T-helper 2 cell (primary cell): ENCODE data around the gene MESD.

Experiments
- DNase-seq, 5 experiments: peaks; one replicate each; pipeline versions ENCODE4 v3.0.0 to v3.0.0-alpha.2; 2012 to 2022

The MESD gene

DNA sequence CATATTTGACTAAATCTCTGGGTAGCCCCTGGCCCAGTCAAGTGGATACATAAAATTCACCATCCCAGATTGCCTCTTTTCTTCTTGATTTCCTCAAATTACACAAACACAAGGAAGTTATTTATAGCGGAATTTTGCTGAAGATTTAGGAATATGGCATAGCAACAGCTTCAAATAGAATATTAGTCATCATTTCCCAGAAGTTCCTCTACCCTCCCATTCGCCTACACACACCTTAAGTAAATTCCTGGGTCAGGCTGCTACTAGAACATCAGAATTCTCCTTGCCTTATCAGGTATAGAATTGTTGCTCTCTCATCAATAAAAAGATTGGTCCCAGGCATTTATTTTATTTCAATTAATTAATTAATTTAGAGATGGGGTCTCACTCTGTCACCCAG is 31.6 kb downstream of the MESD start:
- no peak for DNase-seq

DNA sequence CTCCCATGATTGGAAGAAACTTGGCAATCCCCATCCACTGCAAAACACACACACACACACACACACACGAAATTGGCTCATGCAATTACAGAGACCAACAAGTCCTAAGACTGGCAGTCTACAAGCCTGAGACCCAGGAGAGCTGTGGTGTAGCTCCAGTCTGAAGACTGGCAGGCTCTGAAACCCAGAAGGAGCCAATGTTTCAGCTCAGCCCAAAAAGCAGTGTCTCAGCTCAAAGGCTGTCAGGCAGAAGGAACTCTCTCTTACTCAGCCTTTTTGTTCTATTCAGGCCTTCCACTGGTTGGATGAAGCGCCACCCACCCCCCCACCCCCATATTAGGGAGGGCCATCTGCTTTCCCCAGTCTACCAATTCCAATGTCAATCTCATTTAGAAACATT is 32.1 kb downstream of the MESD start:
- DNase-seq: no peak

DNA sequence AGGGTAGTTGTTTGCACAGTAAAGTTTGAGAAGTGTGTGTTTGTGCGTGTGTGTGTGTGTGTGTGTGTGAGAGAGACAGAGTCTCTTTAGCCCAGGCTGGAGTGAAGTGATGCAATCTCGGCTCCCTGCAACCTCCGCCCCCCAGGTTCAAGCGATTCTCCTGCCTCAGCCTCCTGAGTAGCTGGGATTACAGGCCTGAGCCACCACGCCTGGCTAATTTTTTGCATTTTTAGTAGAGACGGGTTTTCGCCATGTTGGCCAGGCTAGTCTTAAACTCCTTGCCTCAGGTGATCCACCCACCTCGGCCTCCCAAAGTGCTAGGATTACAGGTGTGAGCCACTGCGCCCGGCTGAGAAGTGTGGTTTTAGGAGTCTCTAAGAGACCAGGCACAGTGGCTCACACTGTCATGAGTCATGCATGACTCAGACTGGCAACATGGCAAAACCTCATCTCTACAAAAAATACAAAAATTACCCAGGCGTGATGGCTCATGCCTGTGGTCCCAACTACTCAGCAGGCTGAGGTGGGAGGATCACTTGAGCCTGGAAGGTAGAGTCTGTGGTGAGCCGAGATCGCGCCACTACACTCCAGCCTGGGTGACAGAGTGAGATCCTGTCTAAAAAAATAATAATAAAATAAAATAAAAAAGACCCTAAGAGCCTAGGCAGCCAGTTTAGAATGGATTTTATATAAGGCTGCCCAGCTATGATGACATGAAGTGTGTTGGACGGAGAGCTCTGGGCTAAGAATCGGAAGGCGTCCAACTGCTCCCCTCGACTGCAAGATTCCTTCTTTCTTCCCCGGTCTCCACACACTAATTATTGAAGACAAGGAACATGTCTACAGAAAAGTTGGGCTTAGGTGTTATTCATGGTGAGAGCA is 33.8 kb downstream of the MESD start:
- DNase-seq: peak in 2 of 5 experiments; percentile 14 to 71

DNA sequence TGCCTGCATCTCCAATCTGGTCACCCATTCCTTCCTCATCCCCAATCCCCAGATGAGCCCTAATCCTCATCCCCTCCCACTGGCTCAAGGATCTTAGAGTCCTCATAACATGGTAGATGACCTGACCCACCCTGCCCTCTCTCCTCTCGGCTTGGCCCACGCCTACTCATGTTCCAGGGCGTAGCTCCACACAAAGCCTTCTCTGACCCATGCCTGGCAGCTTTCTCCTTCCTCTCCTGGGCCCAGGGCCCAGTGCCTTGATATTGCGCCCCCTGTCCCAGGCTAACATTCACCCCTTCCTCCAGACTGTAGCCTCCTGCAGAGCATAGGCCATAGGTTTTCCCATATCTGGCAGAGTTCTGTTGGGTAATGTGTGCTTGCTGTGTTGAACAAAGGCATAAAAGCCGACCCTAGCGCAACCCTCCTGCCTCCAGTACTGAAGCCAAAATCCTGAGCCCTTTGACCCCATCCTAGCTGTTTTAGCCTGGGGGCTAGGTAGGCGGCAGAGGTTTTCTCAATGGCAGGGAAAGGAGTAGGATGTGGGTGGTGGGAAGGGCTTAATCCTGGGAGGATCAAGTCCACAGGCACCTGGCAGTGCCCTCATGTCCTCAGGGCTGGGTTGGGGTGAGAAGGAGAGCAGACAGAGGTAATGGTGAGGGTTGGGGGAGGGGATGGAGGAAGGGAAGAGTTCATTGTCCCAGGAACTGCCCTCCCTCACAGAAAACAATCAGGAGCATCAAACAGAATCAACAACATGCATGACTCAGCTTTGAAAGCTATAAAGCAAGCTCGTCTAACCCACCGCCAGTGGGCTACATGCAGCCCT is 35.5 kb downstream of the MESD start:
- DNase-seq: no peak

DNA sequence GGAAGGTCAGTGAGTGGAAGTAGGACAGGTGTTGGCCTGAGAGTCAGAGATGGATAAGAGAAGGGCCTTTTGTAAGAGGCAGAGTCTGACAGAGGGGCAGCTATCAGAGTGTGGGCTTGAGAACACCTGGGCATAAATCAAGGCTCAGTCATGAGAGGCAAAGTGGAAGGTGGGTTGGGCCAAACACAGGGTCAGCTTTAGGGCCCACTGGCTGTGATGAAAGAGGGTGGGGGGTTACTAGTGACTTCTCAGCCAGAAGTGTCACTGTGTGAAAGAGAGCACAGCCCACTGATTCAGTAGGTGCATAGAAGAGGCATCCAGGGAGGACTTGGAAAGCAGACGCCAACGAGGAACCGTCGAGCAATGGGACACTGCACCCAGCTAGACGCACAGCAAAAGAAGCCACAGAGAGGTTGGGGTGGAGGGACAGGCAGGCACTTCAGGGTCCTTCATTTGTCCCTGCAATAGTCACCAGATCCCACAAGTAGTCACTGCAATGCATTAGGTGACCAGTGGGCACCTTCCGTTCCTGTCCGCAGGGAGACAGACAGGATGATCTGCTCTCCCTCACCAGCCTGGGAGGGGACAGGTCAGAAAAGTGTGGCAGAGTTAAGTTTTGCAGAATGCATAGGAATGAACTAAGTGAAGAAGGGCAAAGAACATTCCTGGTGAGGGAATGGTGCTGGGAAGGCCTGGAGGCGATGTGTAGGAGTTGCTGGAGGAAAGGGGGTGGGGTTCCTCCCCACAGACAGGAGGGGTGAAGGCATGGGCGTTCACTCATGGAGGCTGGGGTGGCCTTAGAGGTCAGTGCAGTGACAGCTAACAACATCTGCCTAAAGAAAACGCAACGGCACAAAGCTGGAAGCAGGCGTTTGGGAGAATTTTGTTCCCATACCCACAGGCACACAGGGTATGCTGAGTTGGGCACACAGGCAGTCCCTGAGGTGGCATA is 36.3 kb downstream of the MESD start:
- no peak for DNase-seq

DNA sequence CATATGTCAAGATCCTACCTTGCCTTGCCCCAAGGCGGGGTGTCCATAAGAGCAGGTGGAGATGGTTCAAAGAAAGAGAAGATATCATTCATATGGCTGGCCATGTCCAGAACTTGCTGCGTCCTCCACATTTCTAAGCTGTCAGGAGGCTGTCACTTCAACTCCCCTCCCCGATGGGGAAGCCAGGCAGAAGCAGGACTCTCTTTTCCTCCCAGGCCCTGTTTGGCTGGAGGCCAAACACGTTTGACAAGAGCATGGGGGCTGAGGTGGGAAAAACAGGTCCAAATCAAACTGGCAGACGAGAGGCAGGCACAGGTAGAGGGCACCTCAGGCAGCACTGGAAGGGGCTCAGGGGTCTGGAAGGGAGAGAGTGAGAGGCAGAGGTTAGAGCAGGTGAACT is 37.7 kb downstream of the MESD start:
- no peak for DNase-seq

DNA sequence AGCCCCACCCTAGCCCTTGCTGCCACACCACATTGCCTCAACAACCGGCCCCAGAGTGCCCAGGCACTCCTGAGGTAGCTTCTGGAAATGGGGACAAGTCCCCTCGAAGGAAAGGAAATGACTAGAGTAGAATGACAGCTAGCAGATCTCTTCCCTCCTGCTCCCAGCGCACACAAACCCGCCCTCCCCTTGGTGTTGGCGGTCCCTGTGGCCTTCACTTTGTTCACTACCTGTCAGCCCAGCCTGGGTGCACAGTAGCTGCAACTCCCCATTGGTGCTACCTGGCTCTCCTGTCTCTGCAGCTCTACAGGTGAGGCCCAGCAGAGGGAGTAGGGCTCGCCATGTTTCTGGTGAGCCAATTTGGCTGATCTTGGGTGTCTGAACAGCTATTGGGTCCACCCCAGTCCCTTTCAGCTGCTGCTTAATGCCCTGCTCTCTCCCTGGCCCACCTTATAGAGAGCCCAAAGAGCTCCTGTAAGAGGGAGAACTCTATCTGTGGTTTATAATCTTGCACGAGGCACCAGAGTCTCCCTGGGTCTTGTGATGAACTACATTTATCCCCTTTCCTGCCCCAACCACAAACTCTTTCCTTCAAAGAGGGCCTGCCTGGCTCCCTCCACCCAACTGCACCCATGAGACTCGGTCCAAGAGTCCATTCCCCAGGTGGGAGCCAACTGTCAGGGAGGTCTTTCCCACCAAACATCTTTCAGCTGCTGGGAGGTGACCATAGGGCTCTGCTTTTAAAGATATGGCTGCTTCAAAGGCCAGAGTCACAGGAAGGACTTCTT is 39.1 kb downstream of the MESD start:
- DNase-seq: no peak

DNA sequence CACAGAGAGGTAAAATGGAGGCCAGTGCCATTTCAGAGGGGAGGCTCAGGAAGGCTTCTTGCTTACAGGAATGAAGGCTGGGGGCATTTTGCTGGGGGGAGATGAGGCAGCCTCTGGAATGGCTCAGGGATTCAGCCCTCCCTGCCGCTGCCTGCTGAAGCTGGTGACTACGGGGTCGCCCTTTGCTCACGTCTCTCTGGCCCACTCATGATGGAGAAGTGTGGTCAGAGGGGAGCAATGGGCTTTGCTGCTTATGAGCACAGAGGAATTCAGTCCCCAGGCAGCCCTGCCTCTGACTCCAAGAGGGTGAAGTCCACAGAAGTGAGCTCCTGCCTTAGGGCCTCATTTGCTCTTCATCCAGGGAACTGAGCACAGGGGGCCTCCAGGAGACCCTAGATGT is 39.9 kb downstream of the MESD start:
- DNase-seq: no peak

DNA sequence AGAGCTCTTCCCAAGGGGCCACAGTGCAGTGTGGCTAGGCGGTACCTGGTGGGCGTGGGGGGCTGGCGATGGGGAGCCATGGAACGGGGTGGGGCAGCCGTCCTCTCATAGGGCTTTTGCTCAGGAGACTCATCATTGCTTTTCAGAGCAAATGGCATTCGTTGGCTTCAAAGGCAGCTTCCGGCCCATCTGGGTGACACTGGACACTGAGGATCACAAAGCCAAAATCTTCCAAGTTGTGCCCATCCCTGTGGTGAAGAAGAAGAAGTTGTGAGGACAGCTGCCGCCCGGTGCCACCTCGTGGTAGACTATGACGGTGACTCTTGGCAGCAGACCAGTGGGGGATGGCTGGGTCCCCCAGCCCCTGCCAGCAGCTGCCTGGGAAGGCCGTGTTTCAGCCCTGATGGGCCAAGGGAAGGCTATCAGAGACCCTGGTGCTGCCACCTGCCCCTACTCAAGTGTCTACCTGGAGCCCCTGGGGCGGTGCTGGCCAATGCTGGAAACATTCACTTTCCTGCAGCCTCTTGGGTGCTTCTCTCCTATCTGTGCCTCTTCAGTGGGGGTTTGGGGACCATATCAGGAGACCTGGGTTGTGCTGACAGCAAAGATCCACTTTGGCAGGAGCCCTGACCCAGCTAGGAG is 40.8 kb downstream of the MESD start:
- no peak for DNase-seq

DNA sequence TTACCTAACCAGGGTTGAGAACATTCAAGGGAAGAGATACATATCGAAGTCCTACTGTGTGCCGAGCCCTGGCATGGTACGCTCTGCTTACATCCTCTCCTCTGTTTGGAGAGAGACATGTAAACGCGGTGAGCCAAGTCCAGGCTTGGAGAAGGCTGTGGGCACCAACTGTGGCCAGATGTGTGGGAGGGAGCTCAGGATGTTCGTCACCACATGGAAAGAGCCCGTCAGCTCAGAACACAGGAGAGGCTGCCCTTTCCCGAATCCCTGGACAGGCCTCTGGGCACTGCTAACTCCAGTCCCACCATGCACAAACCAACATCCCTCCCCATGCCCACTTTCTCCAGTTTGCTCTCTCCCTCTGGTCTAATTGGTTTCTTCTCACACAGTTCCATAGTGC is 43.0 kb downstream of the MESD start:
- DNase-seq: no peak

DNA sequence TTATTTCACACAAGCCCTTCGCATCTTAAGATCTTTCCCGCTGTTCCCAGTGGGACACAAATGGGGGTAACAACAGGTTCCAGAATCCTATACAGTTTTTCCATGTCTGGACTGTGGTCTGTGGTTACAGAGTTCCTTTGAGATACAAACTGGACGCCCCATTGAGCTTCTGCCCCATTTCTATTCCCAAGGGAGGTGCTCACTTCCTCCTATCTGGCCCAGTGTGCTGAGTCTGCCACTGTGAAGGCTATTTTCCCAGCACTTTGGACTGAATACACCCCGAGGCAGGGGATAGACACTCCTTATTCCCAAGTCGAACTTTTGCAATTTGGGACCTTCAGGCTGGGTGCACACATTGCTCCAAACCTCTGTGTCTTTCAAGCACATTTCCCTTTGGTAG is 44.0 kb downstream of the MESD start:
- DNase-seq: no peak

DNA sequence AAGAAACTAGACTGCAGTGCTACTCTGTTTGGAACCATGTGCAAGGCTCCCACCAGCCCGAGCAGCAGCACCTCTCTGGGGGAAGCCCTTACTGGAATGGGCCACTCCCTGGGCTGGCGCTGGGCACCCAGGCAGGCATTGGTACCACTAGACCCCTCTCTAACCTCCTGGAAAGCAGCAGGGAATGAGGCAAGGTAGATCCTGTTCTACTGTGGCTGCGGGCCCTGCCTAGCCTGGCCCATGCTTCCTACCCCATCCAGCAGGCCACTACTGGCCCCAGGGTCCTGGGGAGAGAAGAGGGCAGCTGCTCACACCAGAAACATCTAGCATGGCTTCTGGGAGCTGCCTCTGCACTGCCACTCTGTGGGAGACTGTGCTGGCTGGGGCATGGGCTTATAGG is 44.8 kb downstream of the MESD start:
- DNase-seq: no peak

DNA sequence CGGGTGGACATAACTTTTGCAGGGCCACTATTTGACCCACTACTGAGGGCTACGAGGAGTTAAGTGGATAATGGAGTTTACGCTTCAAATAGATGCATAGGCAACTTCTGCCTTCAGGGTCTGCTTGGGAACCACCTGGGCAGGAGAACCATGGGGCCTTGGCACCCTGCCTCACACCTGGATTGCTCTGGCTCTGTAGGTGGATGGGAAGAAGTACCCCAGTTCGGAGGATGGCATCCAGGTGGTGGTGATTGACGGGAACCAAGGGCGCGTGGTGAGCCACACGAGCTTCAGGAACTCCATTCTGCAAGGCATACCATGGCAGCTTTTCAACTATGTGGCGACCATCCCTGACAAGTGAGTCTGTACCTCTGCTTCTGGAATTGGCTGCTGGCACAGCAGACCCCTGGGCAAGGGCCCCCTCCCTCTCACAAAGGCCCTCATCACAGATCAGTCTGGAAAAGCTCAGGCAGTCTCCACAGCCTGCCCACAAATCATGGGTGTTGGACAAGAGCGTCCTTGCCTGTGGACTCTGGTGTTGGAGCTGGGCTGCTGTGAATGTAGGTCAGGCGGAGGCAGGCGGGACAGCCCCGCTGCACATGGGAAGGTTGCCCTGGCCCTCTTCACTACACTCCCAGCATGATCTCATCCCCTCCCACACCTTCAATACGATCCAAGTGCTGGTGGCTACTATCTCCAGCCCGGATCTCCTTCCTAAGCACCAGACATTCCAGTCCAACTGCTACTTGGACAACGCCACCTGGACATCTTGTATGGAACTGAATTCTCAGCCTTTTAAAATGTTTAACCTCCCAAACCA is 46.7 kb downstream of the MESD start:
- DNase-seq: no peak

DNA sequence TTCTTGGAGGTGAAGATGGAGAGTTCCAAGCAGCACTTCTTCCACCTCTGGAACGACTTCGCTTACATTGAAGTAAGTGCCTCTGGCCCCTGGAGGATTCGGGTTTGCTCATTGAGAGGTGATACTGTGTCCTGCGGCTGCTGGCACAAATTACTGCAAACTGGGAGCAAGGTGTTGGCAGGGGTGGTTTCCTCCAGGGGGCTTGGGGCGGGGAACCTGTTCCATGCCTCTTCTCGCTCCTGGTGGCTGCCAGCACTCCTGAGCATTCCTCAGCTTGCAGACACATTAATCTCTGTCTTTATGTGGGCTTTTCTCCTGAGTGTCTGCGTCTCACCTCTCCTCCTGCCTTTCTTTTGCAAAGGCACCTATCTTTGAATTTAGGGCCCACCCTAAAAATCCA is 47.4 kb downstream of the MESD start:
- no peak for DNase-seq

DNA sequence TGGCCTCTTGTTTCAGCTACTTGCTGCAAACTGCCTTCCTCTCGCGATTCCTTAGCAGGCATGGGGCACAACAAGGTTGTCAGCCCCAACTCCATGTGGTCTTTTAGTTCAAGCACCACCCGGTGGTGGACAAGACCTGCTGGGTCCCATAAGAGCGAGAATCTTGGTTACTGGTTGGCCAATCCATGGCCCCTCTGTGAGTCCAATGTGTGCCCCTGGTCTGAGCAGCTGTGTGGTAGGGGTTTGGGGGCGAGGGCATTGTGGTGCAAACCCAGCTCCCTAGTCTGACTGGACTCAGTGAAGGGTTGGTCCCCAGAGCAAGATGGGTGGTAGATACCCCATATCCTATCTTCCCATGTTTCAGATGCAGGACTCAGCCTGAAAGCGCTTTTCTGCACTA is 48.8 kb downstream of the MESD start:
- DNase-seq: no peak

DNA sequence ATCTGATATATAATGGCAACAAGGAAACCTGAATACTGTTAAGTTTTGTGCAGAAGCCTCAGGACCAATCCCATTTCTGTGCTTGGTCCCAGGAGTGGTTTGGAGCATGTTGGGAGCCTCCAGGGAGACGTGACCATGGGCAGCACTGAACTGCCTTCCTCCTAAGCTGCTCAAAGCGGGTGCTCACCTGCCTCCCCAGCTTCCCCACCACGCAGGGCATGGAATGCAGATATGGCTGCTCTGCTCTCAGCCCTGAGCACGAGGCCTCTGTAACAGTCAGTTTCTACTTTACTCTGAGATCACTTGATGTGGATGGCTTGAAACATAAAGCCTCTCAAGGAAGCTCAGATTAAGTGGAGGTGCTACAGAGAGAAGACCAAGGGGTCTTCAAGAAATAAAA is 49.3 kb downstream of the MESD start:
- no peak for DNase-seq

DNA sequence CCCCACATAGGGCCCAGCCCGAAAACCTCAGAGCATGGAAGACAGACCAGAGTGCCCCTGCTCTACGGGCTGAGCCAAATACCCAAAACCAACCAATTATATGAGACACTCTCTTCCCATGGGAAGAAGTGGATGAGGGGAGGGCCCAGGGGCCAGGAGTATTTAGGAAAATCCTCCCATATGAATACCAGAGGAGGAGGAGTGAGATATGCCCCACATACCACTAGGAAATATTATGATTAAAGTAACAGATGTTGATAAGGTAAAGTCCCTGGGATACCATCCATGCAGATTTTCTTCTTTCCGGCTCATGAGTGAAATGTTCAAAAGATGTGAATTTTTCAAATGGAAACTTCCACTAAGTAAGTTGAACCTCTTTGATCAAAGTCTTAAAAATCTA is 50.4 kb downstream of the MESD start:
- DNase-seq: no peak

DNA sequence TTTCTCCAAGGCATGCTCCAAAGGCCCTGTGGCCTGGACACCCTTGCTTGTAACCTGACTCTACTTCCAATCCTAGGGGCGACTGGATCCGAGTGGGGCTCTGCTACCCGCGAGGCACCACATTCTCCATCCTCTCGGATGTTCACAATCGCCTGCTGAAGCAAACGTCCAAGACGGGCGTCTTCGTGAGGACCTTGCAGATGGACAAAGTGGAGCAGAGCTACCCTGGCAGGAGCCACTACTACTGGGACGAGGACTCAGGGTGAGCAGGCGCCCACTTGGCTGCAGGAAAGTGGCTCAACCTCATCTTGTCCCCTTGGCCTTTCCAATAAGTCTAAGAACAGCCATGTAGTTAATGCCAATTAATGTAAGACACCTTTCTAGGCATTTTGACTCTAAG is 51.9 kb downstream of the MESD start:
- no peak for DNase-seq

DNA sequence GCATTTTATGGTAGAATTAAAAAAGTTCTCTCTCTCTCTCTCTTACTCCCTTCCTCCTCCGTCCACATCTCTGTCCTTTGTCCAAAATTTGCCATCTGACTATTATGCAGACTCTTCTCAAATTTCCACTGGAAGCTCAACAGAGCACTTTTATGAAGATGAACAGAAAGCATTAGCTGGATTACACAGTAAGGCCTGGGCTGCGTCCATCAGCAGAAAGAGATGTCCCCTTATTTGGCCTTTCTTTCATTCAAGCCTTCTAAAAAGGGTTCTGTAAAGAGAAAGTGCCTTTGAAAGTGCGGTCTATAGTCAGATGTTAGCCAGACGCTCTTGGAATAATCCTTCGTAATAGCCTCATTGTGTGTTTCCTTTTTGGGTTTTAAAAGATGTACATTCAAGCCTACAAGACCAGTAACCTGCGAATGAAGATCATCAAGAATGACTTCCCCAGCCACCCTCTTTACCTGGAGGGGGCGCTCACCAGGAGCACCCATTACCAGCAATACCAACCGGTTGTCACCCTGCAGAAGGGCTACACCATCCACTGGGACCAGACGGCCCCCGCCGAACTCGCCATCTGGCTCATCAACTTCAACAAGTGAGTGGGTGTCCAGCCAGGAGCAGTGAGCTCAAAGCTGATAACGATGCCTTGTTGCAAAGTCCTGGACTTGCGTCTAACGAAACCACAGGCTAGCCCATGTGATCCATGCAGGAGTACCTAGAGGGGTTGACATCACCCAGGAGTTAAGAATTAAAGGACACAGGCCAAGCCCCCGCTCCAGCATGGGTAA is 53.1 kb downstream of the MESD start:
- no peak for DNase-seq

DNA sequence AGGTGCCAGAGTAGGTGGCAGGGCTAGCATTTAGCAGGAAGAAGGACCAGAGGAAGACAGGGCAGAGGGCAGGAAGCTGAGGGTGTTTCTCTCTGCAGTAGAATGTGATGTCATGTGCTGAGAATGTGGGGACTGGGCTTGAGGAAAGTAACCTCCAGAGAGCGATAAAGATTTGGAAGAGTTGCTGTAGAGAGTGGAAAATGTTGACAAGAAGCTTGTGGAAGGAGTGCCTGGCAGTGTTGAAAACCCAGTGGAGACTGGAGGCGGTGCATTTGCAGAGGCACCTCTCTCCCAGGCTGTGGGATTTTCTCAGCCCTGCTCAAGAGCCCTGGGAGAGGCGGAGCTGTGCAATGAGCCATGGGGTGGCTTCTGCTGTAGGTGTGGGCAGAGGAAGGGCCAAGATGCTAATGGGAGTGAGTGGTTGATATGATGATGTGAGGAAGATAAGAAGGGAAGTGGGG is 54.8 kb downstream of the MESD start:
- DNase-seq: no peak
